ENCODE measurements around the gene CDC20B. TPM values are rescaled to one million over a fixed set of nuclear protein-coding genes. Genes with fewer than 3 reads are reported as not detected.

CDC20B gene
- total and polyA plus RNA-seq, 2 of the 8 experiments (the other 6 are each of a cell fraction or from before 2014, with no cell fraction given), result 0.06 TPM; not detected in 1

GRCh38 chr5:55172051-55172899 lies 702 bp downstream of the CDC20B start:
- Histone ChIP-seq H3K9me3 (ENCODE audit: insufficient read depth in 2 of 2, low read depth in 1 of 2, low read length in 1 of 2) (no peaks in the 10 kb centered on the region), H3K79me2 (ENCODE audit: control insufficient read depth in 1 of 2, insufficient read depth in 2 of 2, low read length in 2 of 2) (no peaks in the 10 kb centered on the region), H2BK15ac (ENCODE audit: low read length) (no peak overlapping the region), H3K27ac (ENCODE audit: low read depth, low read length) (no peak overlapping the region), H3K27me3 (replicated peaks in 1 of 4; ENCODE audit: control insufficient read depth in 3 of 4, extremely low read depth in 1 of 4, insufficient read depth in 3 of 4, low read length in 3 of 4) (peaks cover 24 to 48% (median 38%) of the 10 kb centered on the region in 4 experiments), H2BK120ac (replicated peaks; ENCODE audit: low read depth, low read length) (no peak overlapping the region), H4K5ac (ENCODE audit: insufficient read length, low read depth, low read length) (no peak overlapping the region), H3K4me2 (ENCODE audit: insufficient read depth in 1 of 2, low read depth in 2 of 2, low read length in 2 of 2) (peak overlapping the region; percentile 88 to 94), H3K23ac (ENCODE audit: insufficient read length) (no peak overlapping the region), H2BK5ac (ENCODE audit: low read depth, low read length) (no peak overlapping the region), H3K4me1 (replicated peaks in 1 of 4; ENCODE audit: control insufficient read depth in 3 of 4, insufficient read depth in 4 of 4, low read length in 3 of 4) (peaks cover 0 to 8% (median 5%) of the 10 kb centered on the region in 4 experiments; a peak in 4 of 7 replicates), H2AFZ (ENCODE audit: low read length) (no peak overlapping the region), H3K14ac (ENCODE audit: insufficient read length) (no peak overlapping the region), H3K79me1 (ENCODE audit: low read depth, low read length) (no peaks in the 10 kb centered on the region), H2BK20ac (ENCODE audit: low read length) (no peak overlapping the region), H3K36me3 (ENCODE audit: control insufficient read depth in 2 of 4, insufficient read depth in 4 of 4, low read length in 3 of 4) (no peaks in the 10 kb centered on the region), H2AK5ac (ENCODE audit: low read depth, low read length) (no peak overlapping the region), H3K18ac (ENCODE audit: extremely low read depth, low read length) (no peak overlapping the region), H4K91ac (replicated peaks; ENCODE audit: insufficient read length, low read length) (no peak overlapping the region), H3K4me3 (ENCODE audit: extremely low read depth in 1 of 4, insufficient read depth in 2 of 4, low read depth in 3 of 4, low read length in 4 of 4) (peak overlapping the region; percentile 29 to 58 (median 42); a peak in 7 of 8 replicates), H3K56ac (replicated peaks; ENCODE audit: insufficient read length, low read depth, low read length) (no peak overlapping the region), H3K9ac (replicated peaks in 1 of 4; ENCODE audit: extremely low read depth in 1 of 4, low read depth in 3 of 4, low read length in 3 of 4) (no peak overlapping the region), H4K8ac (ENCODE audit: extremely low read depth, insufficient read depth, low read length) (no peak overlapping the region), H3K23me2 (ENCODE audit: low read depth, low read length) (peaks cover 11% of the 10 kb centered on the region), H4K20me1 (replicated peaks in 1 of 2; ENCODE audit: control insufficient read depth in 1 of 2, insufficient read depth in 2 of 2, low read length in 2 of 2) (peaks cover 5 to 9% of the 10 kb centered on the region in 2 experiments), H3K4ac (replicated peaks; ENCODE audit: insufficient read length, low read depth, low read length) (no peak overlapping the region), H2BK12ac (ENCODE audit: low read depth, low read length) (no peak overlapping the region)
- no peak for DNase-seq (ENCODE audit: low read depth in 1 of 2, low spot score in 2 of 2)
- WGBS, 2 experiments (ENCODE audit: extremely low coverage in 1 of 2, insufficient coverage in 1 of 2, insufficient read length in 1 of 2, insufficient replicate concordance in 2 of 2, low coverage in 1 of 2, low lambda C conversion rate in 2 of 2, missing lambda C conversion rate in 1 of 2), result 15% methylated on average over 15 of the region's 15 CpGs; no CpG with 5 or more reads in 1 of the 2 experiments
- TF ChIP-seq RAD21 (IDR thresholded peaks at IDR 0.05 in 1 of 2, conservative IDR thresholded peaks at IDR 0.05 in 1 of 2; ENCODE audit: low read depth in 2 of 2, low read length in 2 of 2) (peak; percentile 95), CTCF (IDR thresholded peaks at IDR 0.05; ENCODE audit: control extremely low read depth in 1 of 3, insufficient read depth in 1 of 3, low read depth in 1 of 3, low read length in 3 of 3) (peak in 2 of 3 experiments; percentile 79; a peak in 3 of 4 replicates), SP1 (IDR thresholded peaks at IDR 0.05; ENCODE audit: low read depth, low read length) (0 out of 2 replicates have a peak, but pooled peaks have one; percentile 22), SP2 (IDR thresholded peaks at IDR 0.05; ENCODE audit: low read length) (no peak), TEAD4 (IDR thresholded peaks at IDR 0.05; ENCODE audit: low read depth, low read length) (no peak)
- FAIRE-seq, result peak; percentile 94
- ChIA-PET POLR2A (ENCODE audit: partially characterized antibody) (interaction anchor here (0.9 to 1.2 kb wide), 2 partner anchors 13 to 48 kb away, joined by 3 read pairs; partner anchors contain the start of gene GPX8), CTCF (ENCODE audit: partially characterized antibody) (interaction anchor here (0.6 to 9.0 kb wide), 9 partner anchors 9 to 1421 kb away, joined by 3 to 143 read pairs (median 4); partner anchors contain the start of genes CCNO, GPX8 and MCIDAS)

Data from H1 (cell line).